Esophagus muscularis mucosa (tissue), 4 donors: ENCODE results near the gene PFKL. TPM values are rescaled to one million over a fixed set of nuclear protein-coding genes. Genes with fewer than 3 reads are reported as not detected.

ENCODE experiments used
- DNase-seq: peaks from one replicate; pipeline ENCODE4 v3.0.0-alpha.2; 2017; ENCODE audit errors: extremely low spot score
- H3K27ac ChIP-seq, 4 donors: fragments of 200-600 bp; sonication (generic); replicated peaks in 1 of 4; 1 replicate in 3 of 4; 2 replicates in 1 of 4; pipeline ENCODE4 v1.5.1; 2016 to 2019; ENCODE audit warnings: mild to moderate bottlenecking in 1 of 4
- H3K27me3 ChIP-seq, 4 donors: fragments of 200-600 bp; sonication (generic); one replicate each; pipeline versions ENCODE4 v1.5.1 to v1.6.0; 2016 to 2019
- H3K36me3 ChIP-seq, 4 donors: fragments of 200-600 bp; sonication (generic); one replicate each; pipeline ENCODE4 v1.5.1; 2016 to 2019
- H3K4me1 ChIP-seq, 4 donors: fragments of 200-600 bp; sonication (generic); one replicate each; pipeline ENCODE4 v1.5.1; 2016 to 2019
- H3K4me3 ChIP-seq, 4 donors: fragments of 200-600 bp; sonication (generic); 1 replicate in 2 of 4; 2 replicates in 2 of 4; pipeline ENCODE4 v1.5.1; 2016 to 2019; ENCODE audit warnings: mild to moderate bottlenecking in 4 of 4, moderate library complexity in 1 of 4
- H3K9me3 ChIP-seq, 4 donors: fragments of 200-600 bp; sonication (generic); 1 replicate in 3 of 4; 2 replicates in 1 of 4; pipeline ENCODE4 v1.5.1; 2016 to 2019
- EP300 ChIP-seq: sonication (generic); formaldehyde crosslinking; IDR thresholded peaks from one replicate; pipeline ENCODE4 v1.6.1; 2017; ENCODE audit warnings: antibody characterized with exemption
- POLR2A ChIP-seq: fragments of 450-650 bp; IDR thresholded peaks from one replicate; pipeline ENCODE4 v1.6.1; 2017; ENCODE audit warnings: antibody characterized with exemption, moderate library complexity, mild to moderate bottlenecking, low read depth
- POLR2AphosphoS5 ChIP-seq, 2 donors: sonication (generic); formaldehyde crosslinking; IDR thresholded peaks; one replicate each; pipeline ENCODE4 v1.6.1; 2017; ENCODE audit warnings: antibody characterized with exemption in 2 of 2
- WGBS: methylation state at CpG from one replicate; pipeline ENCODE4 v1.1.5; 2018; 5-methylcytosine and 5-hydroxymethylcytosine counted together
- intact Hi-C: fragments of 100-400 bp; cut with DNase I; formaldehyde crosslinking; loops from one replicate; pipeline ENCODE4 v1.15.1; 2023
- total RNA-seq, 4 donors: library from RNA; depleted of rRNA; stranded (reverse); fragments of >200 nt; gene quantifications; one replicate each; pipeline versions ENCODE4 v1.1.0 to v1.2.1, GENCODE V29; 2016
- TF ChIP-seq, protein P1 (sequence below), 3 experiments: fragments of 200-600 bp in 2 of 3; fragments of 450-650 bp in 1 of 3; sonication (generic) in 2 of 3; IDR thresholded peaks; one replicate each; pipeline ENCODE4 v1.5.1; 2017 to 2019; ENCODE audit warnings: antibody characterized with exemption in 3 of 3, mild to moderate bottlenecking in 2 of 3, moderate library complexity in 1 of 3

PFKL gene
- total RNA-seq, 4 donors from 2014 or later: 61.5 to 109 (median 83.4) TPM

- Histone ChIP-seq H3K4me3 (no peak overlapping the region), H3K27ac (no peak overlapping the region), H3K4me1 (peaks cover 5 to 15% (median 10%) of the 10 kb centered on the region in 4 donors), H3K27me3 (peaks cover 0 to 87% (median 3%) of the 10 kb centered on the region in 4 donors), H3K9me3 (no peaks in the 10 kb centered on the region), H3K36me3 (no peaks in the 10 kb centered on the region)
- no peak for DNase-seq
- intact Hi-C loops: no loop called here
- TF ChIP-seq EP300: no peak
- no peak for TF ChIP-seq POLR2A
- TF ChIP-seq, protein P1, sequence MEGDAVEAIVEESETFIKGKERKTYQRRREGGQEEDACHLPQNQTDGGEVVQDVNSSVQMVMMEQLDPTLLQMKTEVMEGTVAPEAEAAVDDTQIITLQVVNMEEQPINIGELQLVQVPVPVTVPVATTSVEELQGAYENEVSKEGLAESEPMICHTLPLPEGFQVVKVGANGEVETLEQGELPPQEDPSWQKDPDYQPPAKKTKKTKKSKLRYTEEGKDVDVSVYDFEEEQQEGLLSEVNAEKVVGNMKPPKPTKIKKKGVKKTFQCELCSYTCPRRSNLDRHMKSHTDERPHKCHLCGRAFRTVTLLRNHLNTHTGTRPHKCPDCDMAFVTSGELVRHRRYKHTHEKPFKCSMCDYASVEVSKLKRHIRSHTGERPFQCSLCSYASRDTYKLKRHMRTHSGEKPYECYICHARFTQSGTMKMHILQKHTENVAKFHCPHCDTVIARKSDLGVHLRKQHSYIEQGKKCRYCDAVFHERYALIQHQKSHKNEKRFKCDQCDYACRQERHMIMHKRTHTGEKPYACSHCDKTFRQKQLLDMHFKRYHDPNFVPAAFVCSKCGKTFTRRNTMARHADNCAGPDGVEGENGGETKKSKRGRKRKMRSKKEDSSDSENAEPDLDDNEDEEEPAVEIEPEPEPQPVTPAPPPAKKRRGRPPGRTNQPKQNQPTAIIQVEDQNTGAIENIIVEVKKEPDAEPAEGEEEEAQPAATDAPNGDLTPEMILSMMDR (IDR thresholded peaks at IDR 0.05): no peak
- TF ChIP-seq POLR2AphosphoS5 (IDR thresholded peaks at IDR 0.05): no peak
- 98% methylated on average over 5 of the region's 6 CpGs for WGBS
Measured at GRCh38 chr21:44371596-44371995, 71.7 kb downstream of the PFKL start.

- intact Hi-C loops: no loop called here
Measured at GRCh38 chr21:44372616-44373015, 72.8 kb downstream of the PFKL start.

GRCh38 chr21:44374601-44375280 is 74.9 kb downstream of the PFKL start:
- H3K36me3 ChIP-seq: no peaks in the 10 kb centered on the region
- no peak for DNase-seq
- TF ChIP-seq, protein P1 (IDR thresholded peaks at IDR 0.05): no peak
- TF ChIP-seq POLR2A (no peak), EP300 (no peak), POLR2AphosphoS5 (IDR thresholded peaks at IDR 0.05) (no peak)
- H3K9me3 ChIP-seq: no peaks in the 10 kb centered on the region
- WGBS: 84% methylated on average over 24 of the region's 24 CpGs
- H3K4me1 ChIP-seq: peaks cover 5 to 8% (median 7%) of the 10 kb centered on the region in 4 donors
- H3K27ac ChIP-seq: no peak overlapping the region
- peaks cover 0 to 89% (median 6%) of the 10 kb centered on the region in 4 donors for H3K27me3 ChIP-seq
- no peak overlapping the region for H3K4me3 ChIP-seq
- intact Hi-C loops: no loop called here

More at GRCh38 chr21:44372616-44373015, 72.8 kb downstream of the PFKL start:
- no peak for TF ChIP-seq POLR2AphosphoS5 (IDR thresholded peaks at IDR 0.05)
- no peaks in the 10 kb centered on the region for H3K9me3 ChIP-seq
- H3K36me3 ChIP-seq: no peaks in the 10 kb centered on the region
- peaks cover 5 to 15% (median 10%) of the 10 kb centered on the region in 4 donors for H3K4me1 ChIP-seq
- no peak overlapping the region for H3K4me3 ChIP-seq
- DNase-seq: no peak
- 74% methylated on average over 8 of the region's 8 CpGs for WGBS
- H3K27me3 ChIP-seq: peaks cover 0 to 87% (median 3%) of the 10 kb centered on the region in 4 donors
- no peak overlapping the region for H3K27ac ChIP-seq

GRCh38 chr21:44375281-44375651 is 75.4 kb downstream of the PFKL start:
- Histone ChIP-seq H3K9me3 (no peaks in the 10 kb centered on the region), H3K4me3 (no peak overlapping the region), H3K27me3 (peaks cover 0 to 89% (median 4%) of the 10 kb centered on the region in 4 donors), H3K27ac (no peak overlapping the region), H3K4me1 (peaks cover under 1 to 3% (median 2%) of the 10 kb centered on the region in 4 donors), H3K36me3 (no peaks in the 10 kb centered on the region)
- TF ChIP-seq POLR2AphosphoS5 (IDR thresholded peaks at IDR 0.05) (no peak), POLR2A (no peak), EP300 (no peak)
- TF ChIP-seq, protein P1 (IDR thresholded peaks at IDR 0.05): no peak
- intact Hi-C loops: no loop called here
- DNase-seq: no peak
- 65% methylated on average over 8 of the region's 10 CpGs for WGBS

DNA sequence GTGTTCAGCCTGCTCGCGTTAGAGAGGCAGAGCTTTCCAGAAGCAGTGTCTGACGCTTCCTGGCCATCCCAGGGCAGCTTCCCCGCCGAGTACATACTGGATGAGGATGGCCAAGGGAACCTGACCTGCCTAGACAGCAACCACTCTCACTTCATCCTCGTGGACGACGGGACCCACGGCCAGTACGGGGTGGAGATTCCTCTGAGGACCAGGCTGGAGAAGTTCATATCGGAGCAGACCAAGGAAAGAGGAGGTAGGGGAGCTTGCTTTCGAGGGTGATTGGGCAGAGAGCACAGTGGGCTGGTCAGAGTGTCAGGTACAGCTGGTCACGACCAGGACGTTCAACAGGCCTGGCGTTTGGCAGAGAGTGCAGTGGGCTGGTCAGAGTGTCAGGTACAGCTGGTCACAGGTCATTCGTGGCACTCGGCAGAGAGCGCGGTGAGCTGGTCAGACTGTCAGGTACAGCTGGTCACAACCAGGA is 75.9 kb downstream of the PFKL start:
- DNase-seq: no peak
- Histone ChIP-seq H3K27ac (no peak overlapping the region), H3K4me1 (no peaks in the 10 kb centered on the region), H3K36me3 (no peaks in the 10 kb centered on the region), H3K27me3 (peaks cover 0 to 89% (median 3%) of the 10 kb centered on the region in 4 donors), H3K4me3 (no peak overlapping the region), H3K9me3 (no peaks in the 10 kb centered on the region)
- intact Hi-C loops: no loop called here
- 88% methylated on average over 19 of the region's 19 CpGs for WGBS
- TF ChIP-seq, protein P1 (IDR thresholded peaks at IDR 0.05): no peak
- TF ChIP-seq EP300 (no peak), POLR2A (no peak), POLR2AphosphoS5 (IDR thresholded peaks at IDR 0.05) (no peak)
